Nephron progenitor cell (in vitro differentiated cells): ENCODE results near the gene CDH15.
A peak's percentile ranks its signal among the peaks of the same experiment; 100 is the strongest.
"Not testable (repeated sequence)": the region's sequence is repeated elsewhere in the genome, so short reads cannot be mapped to it uniquely, and the experiment has no call there.

Experiments used
- DNase-seq: peaks from one replicate; pipeline ENCODE4 v3.0.0; 2021
- H3K27ac Mint-ChIP-seq: 2 replicates; pipeline ENCODE4 v1.8.0; 2021; ENCODE audit warnings: mild to moderate bottlenecking, moderate library complexity, mixed read lengths
- H3K27me3 Mint-ChIP-seq: 2 replicates; pipeline ENCODE4 v1.8.0; 2021; ENCODE audit warnings: mild to moderate bottlenecking, low read depth, mixed read lengths; ENCODE audit not compliant: poor library complexity
- H3K36me3 Mint-ChIP-seq: 2 replicates; pipeline ENCODE4 v1.8.0; 2021; ENCODE audit warnings: low read depth, mixed read lengths
- H3K4me1 Mint-ChIP-seq: 2 replicates; pipeline ENCODE4 v1.8.0; 2021; ENCODE audit warnings: mixed read lengths
- H3K4me3 Mint-ChIP-seq: 2 replicates; pipeline ENCODE4 v1.8.0; 2021; ENCODE audit warnings: mild to moderate bottlenecking, moderate library complexity, mixed read lengths
- H3K9me3 Mint-ChIP-seq: 2 replicates; pipeline ENCODE4 v1.8.0; 2021; ENCODE audit warnings: mild to moderate bottlenecking, moderate library complexity, mixed read lengths
- CTCF ChIP-seq: fragments of 200-600 bp; sonication (generic); IDR thresholded peaks from 2 replicates; pipeline ENCODE4 v1.5.0; 2021; ENCODE audit warnings: antibody characterized with exemption

The CDH15 gene

DNA sequence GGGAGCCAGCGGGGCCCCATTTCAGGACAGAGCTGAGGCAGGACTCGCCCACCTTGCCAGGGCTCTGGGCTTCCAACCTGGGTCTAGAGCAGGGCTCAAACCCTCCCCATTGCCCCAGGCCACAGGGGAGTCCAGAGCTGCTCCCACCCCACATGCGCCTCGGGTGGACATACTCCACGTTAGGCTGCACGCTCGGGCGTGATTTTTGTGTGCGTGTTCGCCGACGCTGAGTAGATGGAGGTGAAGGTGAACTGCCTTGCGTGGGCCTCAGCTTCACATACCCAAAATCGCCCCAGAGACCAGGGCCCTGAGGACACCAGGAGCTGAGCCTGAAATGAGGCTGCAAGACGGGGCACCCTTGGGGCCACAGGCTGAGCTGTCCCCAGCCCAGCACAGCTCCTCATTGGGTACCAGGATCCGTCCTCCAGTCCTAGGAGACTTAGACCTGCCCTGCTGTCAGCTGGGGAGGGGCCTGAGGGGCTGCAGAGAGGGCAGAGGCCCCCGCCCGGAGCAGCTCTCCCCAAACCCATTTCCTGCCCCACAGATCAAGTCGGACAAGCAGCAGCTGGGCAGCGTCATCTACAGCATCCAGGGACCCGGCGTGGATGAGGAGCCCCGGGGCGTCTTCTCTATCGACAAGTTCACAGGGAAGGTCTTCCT, 8.2 kb downstream of the CDH15 start:
- H3K4me3 Mint-ChIP-seq: no peak overlapping the region
- H3K27me3 Mint-ChIP-seq: peaks cover 30% of the 10 kb centered on the region
- TF ChIP-seq CTCF: no peak
- DNase-seq: no peak
- no peaks in the 10 kb centered on the region for H3K9me3 Mint-ChIP-seq
- no peaks in the 10 kb centered on the region for H3K4me1 Mint-ChIP-seq
- no peaks in the 10 kb centered on the region for H3K36me3 Mint-ChIP-seq
- no peak overlapping the region for H3K27ac Mint-ChIP-seq

GRCh38 chr16:89183463-89183862, 11.9 kb downstream of the CDH15 start:
- no peaks in the 10 kb centered on the region for H3K9me3 Mint-ChIP-seq
- H3K4me1 Mint-ChIP-seq: no peaks in the 10 kb centered on the region
- DNase-seq: no peak
- H3K27me3 Mint-ChIP-seq: peaks cover 42% of the 10 kb centered on the region
- H3K4me3 Mint-ChIP-seq: no peak overlapping the region
- TF ChIP-seq CTCF: no peak
- H3K36me3 Mint-ChIP-seq: no peaks in the 10 kb centered on the region
- no peak overlapping the region for H3K27ac Mint-ChIP-seq

DNA sequence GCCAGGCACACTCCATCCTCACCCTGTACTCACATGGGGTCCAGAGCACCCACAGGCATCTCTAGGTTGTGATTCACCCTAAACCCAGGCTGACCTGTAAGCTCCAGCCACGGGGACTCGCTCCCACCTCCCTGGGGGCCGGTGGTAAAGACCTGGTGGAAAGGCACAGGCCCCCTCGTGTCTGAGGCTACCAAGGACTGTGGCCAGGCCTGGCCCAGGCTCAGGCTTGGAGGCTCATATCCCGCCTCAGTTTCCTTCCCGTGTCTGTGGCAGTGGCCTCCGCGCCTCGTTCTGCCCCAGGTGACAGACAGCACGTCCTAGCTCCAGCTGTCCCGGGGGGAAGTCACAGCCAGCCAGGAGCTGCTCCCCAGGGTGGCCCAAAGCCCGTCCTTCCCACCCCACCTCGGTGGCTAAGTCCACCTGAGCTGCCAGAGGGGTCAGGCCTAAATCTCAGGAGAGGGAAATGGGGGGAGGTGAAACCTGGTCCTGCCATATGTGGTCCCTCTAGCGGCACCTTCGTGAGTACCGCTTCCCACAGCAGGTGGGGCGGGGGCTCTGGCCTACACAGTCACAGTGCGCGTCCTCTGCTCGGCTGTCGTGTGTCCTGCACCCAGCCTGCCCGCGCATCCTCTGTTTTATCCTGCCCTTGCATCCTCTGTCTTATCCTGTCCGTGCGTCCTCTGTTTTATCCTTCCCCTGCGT, 12.6 kb downstream of the CDH15 start:
- no peak for DNase-seq
- Mint-ChIP-seq H3K27ac (peak overlapping the region; percentile 81), H3K4me1 (no peaks in the 10 kb centered on the region), H3K9me3 (no peaks in the 10 kb centered on the region), H3K36me3 (no peaks in the 10 kb centered on the region), H3K27me3 (peaks cover 49% of the 10 kb centered on the region), H3K4me3 (no peak overlapping the region)
- TF ChIP-seq CTCF: no peak

DNA sequence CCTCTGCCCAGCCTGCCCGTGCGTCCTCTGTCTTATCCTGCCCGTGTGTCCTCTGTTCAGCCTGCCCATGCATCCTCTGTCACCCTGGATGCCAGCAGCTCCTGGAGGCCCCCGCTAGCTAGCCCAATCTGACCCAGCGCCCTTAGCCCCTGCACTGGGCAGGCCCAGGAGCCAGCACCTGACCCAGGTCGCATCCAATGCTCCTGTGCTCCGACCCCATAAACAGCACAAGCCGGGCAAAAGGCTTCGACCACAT, 13.1 kb downstream of the CDH15 start:
- Mint-ChIP-seq H3K4me1 (no peaks in the 10 kb centered on the region), H3K4me3 (no peak overlapping the region), H3K27me3 (peaks cover 53% of the 10 kb centered on the region), H3K36me3 (no peaks in the 10 kb centered on the region), H3K9me3 (no peaks in the 10 kb centered on the region), H3K27ac (peak overlapping the region; percentile 81)
- DNase-seq: no peak
- no peak for TF ChIP-seq CTCF

- no peaks in the 10 kb centered on the region for H3K36me3 Mint-ChIP-seq
- DNase-seq: no peak
These were observed 13.6 kb downstream of the CDH15 start for GRCh38 chr16:89184933-89185794.

DNA sequence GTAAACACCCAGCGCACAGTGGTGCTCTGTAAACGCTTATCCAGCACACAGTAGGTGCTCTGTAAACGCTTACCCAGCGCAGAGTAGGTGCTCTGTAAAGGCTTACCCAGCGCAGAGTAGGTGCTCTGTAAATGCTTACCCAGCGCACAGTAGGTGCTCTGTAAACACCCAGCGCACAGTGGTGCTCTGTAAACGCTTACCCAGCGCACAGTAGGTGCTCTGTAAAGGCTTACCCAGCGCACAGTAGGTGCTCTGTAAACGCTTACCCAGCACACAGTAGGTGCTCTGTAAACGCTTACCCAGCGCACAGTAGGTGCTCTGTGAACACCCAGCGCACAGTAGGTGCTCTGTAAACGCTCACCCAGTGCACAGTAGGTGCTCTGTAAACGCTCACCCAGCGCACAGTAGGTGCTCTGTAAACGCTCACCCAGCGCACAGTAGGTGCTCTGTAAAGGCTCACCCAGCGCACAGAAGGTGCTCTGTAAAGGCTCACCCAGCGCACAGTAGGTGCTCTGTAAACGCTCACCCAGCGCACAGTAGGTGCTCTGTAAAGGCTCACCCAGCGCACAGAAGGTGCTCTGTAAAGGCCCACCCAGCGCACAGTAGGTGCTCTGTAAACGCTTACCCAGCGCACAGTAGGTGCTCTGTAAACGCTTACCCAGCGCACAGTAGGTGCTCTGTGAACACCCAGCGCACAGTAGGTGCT, 14.5 kb downstream of the CDH15 start:
- DNase-seq: peak; percentile 6
- not testable (repeated sequence) for H3K4me1 Mint-ChIP-seq, H3K4me3 Mint-ChIP-seq, H3K27ac Mint-ChIP-seq, H3K36me3 Mint-ChIP-seq, H3K9me3 Mint-ChIP-seq
- H3K27me3 Mint-ChIP-seq: peaks cover 65% of the 10 kb centered on the region

More at GRCh38 chr16:89184933-89185794, 13.6 kb downstream of the CDH15 start:
- Mint-ChIP-seq H3K27me3 (peaks cover 59% of the 10 kb centered on the region), H3K9me3 (no peaks in the 10 kb centered on the region), H3K27ac (no peak overlapping the region), H3K4me3 (no peak overlapping the region), H3K4me1 (no peaks in the 10 kb centered on the region)
- no peak for TF ChIP-seq CTCF

GRCh38 chr16:89186593-89187031, 15.1 kb downstream of the CDH15 start:
- peaks cover 67% of the 10 kb centered on the region for H3K27me3 Mint-ChIP-seq
- not testable (repeated sequence) for H3K27ac Mint-ChIP-seq

More at GRCh38 chr16:89186593-89187031, 15.1 kb downstream of the CDH15 start:
- not testable (repeated sequence) for H3K4me3 Mint-ChIP-seq, H3K9me3 Mint-ChIP-seq, H3K4me1 Mint-ChIP-seq, H3K36me3 Mint-ChIP-seq, DNase-seq
